ENCODE measurements around the gene ATP2B2. TPM values are rescaled to one million over a fixed set of nuclear protein-coding genes. Genes with fewer than 3 reads are reported as not detected.

The ATP2B2 gene
- total and polyA plus RNA-seq, 2 of the 8 experiments (the other 6 are each of a cell fraction or from before 2014, with no cell fraction given) = 0.14 to 1.2 TPM

DNA sequence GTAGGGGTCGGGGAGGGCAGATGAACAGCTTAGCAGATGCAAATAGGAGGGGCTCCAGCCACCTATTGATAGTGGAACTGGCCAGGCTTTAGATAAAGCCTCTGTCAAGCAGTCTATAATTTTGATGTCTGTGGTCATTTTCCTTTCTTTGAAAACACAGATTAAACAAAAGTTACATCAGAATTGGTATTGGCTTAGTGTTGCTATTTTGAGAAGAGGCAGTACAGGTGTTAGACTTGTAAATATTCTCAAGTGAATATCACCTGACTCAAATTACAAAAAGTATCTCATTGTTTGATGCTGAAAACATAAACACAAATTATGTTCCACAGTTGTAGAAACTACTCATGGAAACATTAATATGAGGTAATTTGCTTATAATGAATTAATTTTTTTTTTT is 230.8 kb downstream of the ATP2B2 start:
- ChIA-PET POLR2A (ENCODE audit: partially characterized antibody) (interaction anchor here (0.8 to 1.0 kb wide), 2 partner anchors 11 to 25 kb away, joined by 3 to 5 read pairs; no protein-coding TSS in a partner anchor), CTCF (ENCODE audit: partially characterized antibody) (interaction anchor here (1.0 to 5.2 kb wide), 4 partner anchors 9 to 30 kb away, joined by 3 to 29 read pairs (median 6); no protein-coding TSS in a partner anchor)
- DNase-seq (ENCODE audit: low read depth in 1 of 2, low spot score in 2 of 2) (no peak), FAIRE-seq (no peak)
- no peak overlapping the region for H3K4ac ChIP-seq (replicated peaks; ENCODE audit: insufficient read length, low read depth, low read length)
- no peak overlapping the region for H3K56ac ChIP-seq (replicated peaks; ENCODE audit: insufficient read length, low read depth, low read length)
- H3K4me1 ChIP-seq (replicated peaks in 1 of 4; ENCODE audit: control insufficient read depth in 3 of 4, insufficient read depth in 4 of 4, low read length in 3 of 4) = no peaks in the 10 kb centered on the region
- no peak overlapping the region for H3K4me3 ChIP-seq (ENCODE audit: extremely low read depth in 1 of 4, insufficient read depth in 2 of 4, low read depth in 3 of 4, low read length in 4 of 4)
- no peak overlapping the region for H2AFZ ChIP-seq (ENCODE audit: low read length)
- no peak overlapping the region for H3K9ac ChIP-seq (replicated peaks in 1 of 4; ENCODE audit: extremely low read depth in 1 of 4, low read depth in 3 of 4, low read length in 3 of 4)
- H3K27ac ChIP-seq (ENCODE audit: low read depth, low read length) = no peak overlapping the region
- H3K9me3 ChIP-seq (ENCODE audit: insufficient read depth in 2 of 2, low read depth in 1 of 2, low read length in 1 of 2) = no peaks in the 10 kb centered on the region
- 90% methylated on average over 1 of the region's 1 CpG; no CpG with 5 or more reads in 1 of the 2 experiments for WGBS, 2 experiments (ENCODE audit: extremely low coverage in 1 of 2, insufficient coverage in 1 of 2, insufficient read length in 1 of 2, insufficient replicate concordance in 2 of 2, low coverage in 1 of 2, low lambda C conversion rate in 2 of 2, missing lambda C conversion rate in 1 of 2)
- H4K5ac ChIP-seq (ENCODE audit: insufficient read length, low read depth, low read length) = no peak overlapping the region
- H2BK20ac ChIP-seq (ENCODE audit: low read length) = no peak overlapping the region
- no peak overlapping the region for H4K91ac ChIP-seq (replicated peaks; ENCODE audit: insufficient read length, low read length)
- no peaks in the 10 kb centered on the region for H3K27me3 ChIP-seq (replicated peaks in 1 of 4; ENCODE audit: control insufficient read depth in 3 of 4, extremely low read depth in 1 of 4, insufficient read depth in 3 of 4, low read length in 3 of 4)
- H3K14ac ChIP-seq (ENCODE audit: insufficient read length) = no peak overlapping the region
- peaks cover 9% of the 10 kb centered on the region for H3K79me1 ChIP-seq (ENCODE audit: low read depth, low read length)
- H2BK15ac ChIP-seq (ENCODE audit: low read length) = no peak overlapping the region
- H4K8ac ChIP-seq (ENCODE audit: extremely low read depth, insufficient read depth, low read length) = no peak overlapping the region
- H2BK5ac ChIP-seq (ENCODE audit: low read depth, low read length) = no peak overlapping the region
- no peaks in the 10 kb centered on the region for H3K23me2 ChIP-seq (ENCODE audit: low read depth, low read length)
- no peak overlapping the region for H2BK12ac ChIP-seq (ENCODE audit: low read depth, low read length)
- no peak overlapping the region for H3K4me2 ChIP-seq (ENCODE audit: insufficient read depth in 1 of 2, low read depth in 2 of 2, low read length in 2 of 2)
- peaks cover 9 to 23% (median 18%) of the 10 kb centered on the region in 4 experiments; a peak in 7 of 8 replicates for H3K36me3 ChIP-seq (ENCODE audit: control insufficient read depth in 2 of 4, insufficient read depth in 4 of 4, low read length in 3 of 4)
- no peak overlapping the region for H2BK120ac ChIP-seq (replicated peaks; ENCODE audit: low read depth, low read length)
- H3K23ac ChIP-seq (ENCODE audit: insufficient read length) = no peak overlapping the region
- H4K20me1 ChIP-seq (replicated peaks in 1 of 2; ENCODE audit: control insufficient read depth in 1 of 2, insufficient read depth in 2 of 2, low read length in 2 of 2) = peaks cover 0 to 14% of the 10 kb centered on the region in 2 experiments
- peaks cover 0 to 31% of the 10 kb centered on the region in 2 experiments; a peak in 2 of 4 replicates for H3K79me2 ChIP-seq (ENCODE audit: control insufficient read depth in 1 of 2, insufficient read depth in 2 of 2, low read length in 2 of 2)
- no peak overlapping the region for H3K18ac ChIP-seq (ENCODE audit: extremely low read depth, low read length)
- H2AK5ac ChIP-seq (ENCODE audit: low read depth, low read length) = no peak overlapping the region
- TF ChIP-seq CTBP2 (IDR thresholded peaks at IDR 0.05; ENCODE audit: borderline replicate concordance, insufficient read depth, insufficient read length, low read length) = no peak

Measured in H1 (cell line).